Renal pelvis (tissue), 4 donors: ENCODE results near the gene S100A7A. TPM values are rescaled to one million over a fixed set of nuclear protein-coding genes. Genes with fewer than 3 reads are reported as not detected.
"Not testable (repeated sequence)": the region's sequence is repeated elsewhere in the genome, so short reads cannot be mapped to it uniquely, and the experiment has no call there.

Source experiments
- DNase-seq: peaks from one replicate; pipeline ENCODE4 v3.0.0-alpha.2; 2013
- polyA plus RNA-seq, 3 donors: library from polyadenylated mRNA; unstranded; fragments of 120-200 nt; gene quantifications; one replicate each; pipeline ENCODE4 v1.2.1, GENCODE V29; 2013; ENCODE audit not compliant: insufficient read length in 3 of 3

The S100A7A gene
- polyA plus RNA-seq, 3 donors = not detected

GRCh38 chr1:153422450-153423068 lies 6.2 kb downstream of the S100A7A start:
- peak; percentile 81 for DNase-seq

GRCh38 chr1:153426809-153427208 lies 10.5 kb downstream of the S100A7A start:
- no peak for DNase-seq

GRCh38 chr1:153428073-153428638 lies 11.8 kb downstream of the S100A7A start:
- DNase-seq = no peak

GRCh38 chr1:153428791-153429190 lies 12.5 kb downstream of the S100A7A start:
- DNase-seq = no peak

- DNase-seq = no peak
Observed at GRCh38 chr1:153429266-153430165, 13.2 kb downstream of the S100A7A start.

- no peak for DNase-seq
Observed at GRCh38 chr1:153430166-153430553, 13.8 kb downstream of the S100A7A start.

GRCh38 chr1:153430561-153430960 lies 14.2 kb downstream of the S100A7A start:
- no peak for DNase-seq

GRCh38 chr1:153431002-153431401 lies 14.7 kb downstream of the S100A7A start:
- no peak for DNase-seq

- no peak for DNase-seq
Observed at GRCh38 chr1:153431427-153431826, 15.1 kb downstream of the S100A7A start.

- no peak for DNase-seq
Observed at GRCh38 chr1:153431928-153432327, 15.6 kb downstream of the S100A7A start.

- DNase-seq = no peak
Observed at GRCh38 chr1:153432874-153433681, 16.8 kb downstream of the S100A7A start.

GRCh38 chr1:153434746-153435455 lies 18.6 kb downstream of the S100A7A start:
- no peak for DNase-seq

- no peak for DNase-seq
Observed at GRCh38 chr1:153437236-153437635, 20.9 kb downstream of the S100A7A start.

GRCh38 chr1:153438599-153438998 lies 22.3 kb downstream of the S100A7A start:
- no peak for DNase-seq

GRCh38 chr1:153439273-153439672 lies 23.0 kb downstream of the S100A7A start:
- no peak for DNase-seq

- DNase-seq = no peak
Observed at GRCh38 chr1:153441238-153441755, 25.0 kb downstream of the S100A7A start.

GRCh38 chr1:153443486-153443885 lies 27.2 kb downstream of the S100A7A start:
- DNase-seq = no peak

GRCh38 chr1:153444078-153444477 lies 27.8 kb downstream of the S100A7A start:
- DNase-seq = no peak

GRCh38 chr1:153447498-153448170 lies 31.3 kb downstream of the S100A7A start:
- no peak for DNase-seq

- not testable (repeated sequence) for DNase-seq
Observed at GRCh38 chr1:153448851-153449250, 32.5 kb downstream of the S100A7A start.

GRCh38 chr1:153456396-153456795 lies 40.1 kb downstream of the S100A7A start:
- no peak for DNase-seq
